H1 (cell line): Measurements from ENCODE around the gene SELENOV.

Source experiments
- ATF3 ChIP-seq: IDR thresholded peaks from 2 replicates; pipeline ENCODE4 v1.6.1; 2011; ENCODE audit warnings: low read depth, mild to moderate bottlenecking, low read length; ENCODE audit not compliant: insufficient read depth
- EZH2 ChIP-seq: fragments of 200-600 bp; sonication (generic); IDR thresholded peaks from 2 replicates; pipeline ENCODE4 v1.7.1; 2012; ENCODE audit warnings: low read depth, mild to moderate bottlenecking, moderate library complexity, low read length, inconsistent platforms; ENCODE audit not compliant: severe bottlenecking
- NANOG ChIP-seq: IDR thresholded peaks from 2 replicates; pipeline ENCODE4 v1.6.1; 2011; ENCODE audit warnings: low read length, low read depth, mild to moderate bottlenecking, inconsistent platforms; ENCODE audit not compliant: insufficient read depth, poor library complexity, severe bottlenecking
- POLR2A ChIP-seq, 2 experiments: IDR thresholded peaks; 1 replicate in 1 of 2; 2 replicates in 1 of 2; pipeline ENCODE4 v1.6.1; 2011; ENCODE audit warnings: low read depth in 2 of 2, low read length in 2 of 2, mild to moderate bottlenecking in 2 of 2; ENCODE audit errors: control extremely low read depth in 1 of 2
- TAF1 ChIP-seq: IDR thresholded peaks from 2 replicates; pipeline ENCODE4 v1.6.1; 2011; ENCODE audit warnings: mild to moderate bottlenecking, low read depth, low read length
- TF ChIP-seq, protein P1 (sequence below), 3 experiments: IDR thresholded peaks; 1 replicate in 2 of 3; 2 replicates in 1 of 3; pipeline versions ENCODE4 v1.5.1 to v1.6.1; 2011; ENCODE audit warnings: low read length in 3 of 3, mild to moderate bottlenecking in 3 of 3, inconsistent platforms in 2 of 3, low read depth in 1 of 3, moderate library complexity in 1 of 3; ENCODE audit not compliant: insufficient read depth in 1 of 3; ENCODE audit errors: control extremely low read depth in 1 of 3

DNA sequence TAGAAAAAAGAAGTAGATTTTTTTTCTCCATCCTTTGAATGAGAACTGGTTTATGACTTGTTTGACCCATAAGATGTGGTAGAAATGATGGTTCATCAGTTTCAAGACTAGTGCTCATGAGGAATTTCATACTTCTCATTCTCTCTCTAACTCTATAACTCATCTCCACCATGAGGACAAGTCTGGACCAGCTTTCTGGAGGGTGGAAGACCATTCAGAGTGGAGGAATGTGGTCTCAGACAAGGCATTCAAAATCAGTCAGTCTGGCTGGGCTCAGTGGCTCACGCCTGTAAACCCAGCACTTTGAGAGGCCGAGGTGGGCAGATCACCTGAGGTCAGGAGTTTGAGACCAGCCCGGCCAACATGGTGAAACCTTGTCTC lies 28.5 kb downstream of the SELENOV start:
- TF ChIP-seq POLR2A (IDR thresholded peaks at IDR 0.05; ENCODE audit: control extremely low read depth in 1 of 2, low read depth in 2 of 2, low read length in 2 of 2) (no peak), EZH2 (no peak), NANOG (no peak), ATF3 (no peak), TAF1 (no peak)
- TF ChIP-seq, protein P1, sequence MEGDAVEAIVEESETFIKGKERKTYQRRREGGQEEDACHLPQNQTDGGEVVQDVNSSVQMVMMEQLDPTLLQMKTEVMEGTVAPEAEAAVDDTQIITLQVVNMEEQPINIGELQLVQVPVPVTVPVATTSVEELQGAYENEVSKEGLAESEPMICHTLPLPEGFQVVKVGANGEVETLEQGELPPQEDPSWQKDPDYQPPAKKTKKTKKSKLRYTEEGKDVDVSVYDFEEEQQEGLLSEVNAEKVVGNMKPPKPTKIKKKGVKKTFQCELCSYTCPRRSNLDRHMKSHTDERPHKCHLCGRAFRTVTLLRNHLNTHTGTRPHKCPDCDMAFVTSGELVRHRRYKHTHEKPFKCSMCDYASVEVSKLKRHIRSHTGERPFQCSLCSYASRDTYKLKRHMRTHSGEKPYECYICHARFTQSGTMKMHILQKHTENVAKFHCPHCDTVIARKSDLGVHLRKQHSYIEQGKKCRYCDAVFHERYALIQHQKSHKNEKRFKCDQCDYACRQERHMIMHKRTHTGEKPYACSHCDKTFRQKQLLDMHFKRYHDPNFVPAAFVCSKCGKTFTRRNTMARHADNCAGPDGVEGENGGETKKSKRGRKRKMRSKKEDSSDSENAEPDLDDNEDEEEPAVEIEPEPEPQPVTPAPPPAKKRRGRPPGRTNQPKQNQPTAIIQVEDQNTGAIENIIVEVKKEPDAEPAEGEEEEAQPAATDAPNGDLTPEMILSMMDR (IDR thresholded peaks at IDR 0.05; ENCODE audit: control extremely low read depth in 1 of 3, insufficient read depth in 1 of 3, low read depth in 1 of 3, low read length in 3 of 3) = no peak
